K562 (cell line): ENCODE measurements around the gene ATL3. TPM values are rescaled to one million over a fixed set of nuclear protein-coding genes. Genes with fewer than 3 reads are reported as not detected.

Experiments used
- ATAC-seq: fragments of 200-7000 bp; cut with Tn5 transposase; 3 replicates; pipeline ENCODE4 v1.9.1; 2020; ENCODE audit warnings: moderate library complexity
- BruUV-seq: library from RNA; stranded (reverse); fragments of 400-500 nt; replicated peaks from 2 replicates; lab custom pipeline; 2021; lab: Mats Ljungman, UMichigan
- CTCF ChIA-PET: fragments of 300-600 bp; formaldehyde crosslinking; extraction: SDS; loops from one replicate; lab custom pipeline; 2021; ENCODE audit warnings: low intra/inter-chr PET ratio; lab: Yijun Ruan, JAX
- POLR2A ChIA-PET: fragments of 300-600, 350-650 bp; sonication (Branson Sonifier 250); formaldehyde crosslinking; extraction: SDS; loops from one replicate; lab custom pipeline; 2021; ENCODE audit warnings: antibody characterized with exemption, inconsistent platforms; lab: Yijun Ruan, JAX
- DNase-seq, 4 experiments: peaks; one replicate each; pipeline versions ENCODE4 v3.0.0 to v3.0.0-alpha.2; 2011 to 2018; ENCODE audit warnings: low spot score in 3 of 4, mixed read lengths in 3 of 4; ENCODE audit errors: extremely low read depth in 1 of 4
- FAIRE-seq: peaks from 2 replicates; lab custom pipeline; 2011; peaks lifted over from hg19 to GRCh38; lab: Jason Lieb, UNC
- H2AFZ ChIP-seq: 2 replicates; pipeline ENCODE4 v1.6.0; 2011; ENCODE audit warnings: low read depth, low read length, control low read depth, inconsistent platforms
- H3K27ac ChIP-seq: fragments of 200-600 bp; 3 replicates; pipeline ENCODE4 v1.8.0; 2011; ENCODE audit warnings: low read depth, mild to moderate bottlenecking, control low read depth, inconsistent platforms, low read length, moderate library complexity, mixed read lengths; ENCODE audit errors: extremely low read depth
- H3K27me3 ChIP-seq, 2 experiments: fragments of 300-600 bp in 1 of 2; 2 replicates in 1 of 2; 3 replicates in 1 of 2; pipeline versions ENCODE4 v1.6.0 to v1.8.0; 2011; ENCODE audit warnings: inconsistent platforms in 2 of 2, low read length in 2 of 2, mild to moderate bottlenecking in 1 of 2, mixed read lengths in 1 of 2, moderate library complexity in 1 of 2; ENCODE audit not compliant: control insufficient read depth in 2 of 2, insufficient read depth in 2 of 2
- H3K36me3 ChIP-seq: fragments of 300-600 bp; 3 replicates; pipeline ENCODE4 v1.8.0; 2011; ENCODE audit warnings: mild to moderate bottlenecking, low read length, inconsistent platforms; ENCODE audit not compliant: control insufficient read depth, insufficient read depth
- H3K4me1 ChIP-seq, 2 experiments: fragments of 200-600 bp in 1 of 2; replicated peaks in 1 of 2; 2 replicates in 1 of 2; 3 replicates in 1 of 2; pipeline versions ENCODE4 v1.5.1 to v1.8.0; 2011; ENCODE audit warnings: inconsistent platforms in 2 of 2, low read length in 2 of 2, mild to moderate bottlenecking in 1 of 2, mixed read lengths in 1 of 2, moderate library complexity in 1 of 2; ENCODE audit not compliant: control insufficient read depth in 2 of 2, insufficient read depth in 2 of 2
- H3K4me2 ChIP-seq: 2 replicates; pipeline ENCODE4 v1.6.1; 2011; ENCODE audit warnings: low read length, control low read depth, inconsistent platforms, mixed read lengths; ENCODE audit not compliant: insufficient read depth
- H3K4me3 ChIP-seq: fragments of 200-600 bp; sonication (generic), shearing (Covaris generic); 2 replicates; pipeline ENCODE4 v1.5.1; 2016; ENCODE audit warnings: control low read depth, inconsistent platforms
- H3K79me2 ChIP-seq: fragments of 200-600 bp; 3 replicates; pipeline ENCODE4 v1.8.0; 2011; ENCODE audit warnings: low read length, inconsistent platforms; ENCODE audit not compliant: control insufficient read depth, insufficient read depth
- H3K9ac ChIP-seq, 2 experiments: 2 replicates each; pipeline versions ENCODE4 v1.6.0 to v1.6.1; 2011; ENCODE audit warnings: low read depth in 2 of 2, low read length in 2 of 2, control low read depth in 1 of 2, inconsistent platforms in 1 of 2, mild to moderate bottlenecking in 1 of 2, mixed read lengths in 1 of 2; ENCODE audit not compliant: insufficient read depth in 1 of 2
- H3K9me1 ChIP-seq: one replicate; pipeline ENCODE4 v1.6.0; 2011; ENCODE audit warnings: inconsistent platforms, mild to moderate bottlenecking, low read length, moderate library complexity; ENCODE audit not compliant: control insufficient read depth, insufficient read depth
- H3K9me3 ChIP-seq: replicated peaks from 2 replicates; pipeline ENCODE4 v1.5.1; 2011; ENCODE audit warnings: low read depth, low read length, inconsistent platforms; ENCODE audit not compliant: control insufficient read depth, insufficient read depth
- H4K20me1 ChIP-seq: replicated peaks from 2 replicates; pipeline ENCODE4 v1.6.1; 2011; ENCODE audit warnings: low read length, inconsistent platforms, mixed read lengths; ENCODE audit not compliant: control insufficient read depth, insufficient read depth
- CCAR2 ChIP-seq: fragments of 200-400 bp; formaldehyde crosslinking; IDR thresholded peaks from 2 replicates; pipeline ENCODE4 v1.6.1; 2017; ENCODE audit warnings: mild to moderate bottlenecking, low read depth, low read length
- FOXM1 ChIP-seq, 2 experiments: fragments of 450-650 bp in 1 of 2; sonication (generic) in 1 of 2; formaldehyde crosslinking in 1 of 2; IDR thresholded peaks; 2 replicates each; pipeline versions ENCODE4 v1.6.1 to v1.9.0; 2017 to 2022; ENCODE audit warnings: low read depth in 2 of 2, mild to moderate bottlenecking in 2 of 2, missing genetic modification reagents in 1 of 2, moderate library complexity in 1 of 2
- HDAC2 ChIP-seq: fragments of 450-650 bp; IDR thresholded peaks from 2 replicates; pipeline ENCODE4 v1.6.1; 2016; ENCODE audit warnings: mild to moderate bottlenecking
- HIVEP1 ChIP-seq: fragments of 250-450 bp; sonication (Bioruptor Pico); IDR thresholded peaks from 2 replicates; pipeline ENCODE4 v1.4.0; 2020; ENCODE audit warnings: mild to moderate bottlenecking
- MBD2 ChIP-seq: sonication (generic); IDR thresholded peaks from 2 replicates; pipeline ENCODE4 v1.6.1; 2016; ENCODE audit warnings: low read depth, borderline replicate concordance
- MYBL2 ChIP-seq, 2 experiments: fragments of 450-650 bp in 1 of 2; sonication (generic) in 1 of 2; formaldehyde crosslinking in 1 of 2; IDR thresholded peaks; 2 replicates each; pipeline versions ENCODE4 v1.6.1 to v1.8.1; 2017 to 2022; ENCODE audit warnings: borderline replicate concordance in 1 of 2, inconsistent platforms in 1 of 2, low read depth in 1 of 2, mild to moderate bottlenecking in 1 of 2, missing genetic modification reagents in 1 of 2, moderate library complexity in 1 of 2
- POLR2B ChIP-seq: fragments of 450-650 bp; IDR thresholded peaks from 2 replicates; pipeline ENCODE4 v1.6.1; 2018; ENCODE audit warnings: low read depth; ENCODE audit not compliant: partially characterized antibody
- RAD21 ChIP-seq, 2 experiments: fragments of 250-450 bp in 1 of 2; fragments of 450-650 bp in 1 of 2; sonication (Bioruptor Pico) in 1 of 2; formaldehyde crosslinking in 1 of 2; IDR thresholded peaks in 1 of 2; conservative IDR thresholded peaks in 1 of 2; 2 replicates each; pipeline versions ENCODE4 v1.4.0 to v1.8.0; 2020 to 2022; ENCODE audit warnings: mild to moderate bottlenecking in 2 of 2, moderate library complexity in 1 of 2
- WGBS: fragments of 100-300 bp; shearing (Covaris generic); methylation state at CpG from one replicate; pipeline ENCODE4 v1.1.6; 2016; ENCODE audit warnings: low coverage, mixed read lengths; ENCODE audit not compliant: insufficient coverage; ENCODE audit errors: missing lambda C conversion rate; 5-methylcytosine and 5-hydroxymethylcytosine counted together
- in situ Hi-C: fragments of 300-500 bp; cut with MboI; formaldehyde crosslinking; loops from 4 replicates; pipeline ENCODE4 v1.15.0; 2018; ENCODE audit warnings: inconsistent platforms, mixed read lengths
- intact Hi-C: fragments of 100-400 bp; cut with micrococcal nuclease; formaldehyde crosslinking; loops from 2 replicates; pipeline ENCODE4 v1.14.2; 2022
- polyA plus RNA-seq, 8 experiments: library from polyadenylated mRNA; depleted of rRNA in 4 of 8; stranded (reverse) in 5 of 8; unstranded in 3 of 8; fragments of >200 nt; fragmentation: Nextera tagmentation in 2 of 8; fragmentation: Illumina TruSeq in 1 of 8; extraction: Ambion mirVana in 2 of 8; extraction: Trizol in 1 of 8; gene quantifications; 2 replicates each; pipeline versions ENCODE4 v1.2.1 to v1.2.3, GENCODE V29; 2011 to 2014; ENCODE audit warnings: inconsistent platforms in 1 of 8, missing spikeins in 1 of 8
- total RNA-seq, 7 experiments: library from RNA; depleted of rRNA in 6 of 7; stranded (reverse); fragments of >200 nt in 6 of 7; fragmentation: Illumina TruSeq in 2 of 7; extraction: Trizol in 2 of 7; gene quantifications; 2 replicates each; pipeline versions ENCODE4 v1.2.1 to v1.2.3, GENCODE V29; 2011 to 2021; ENCODE audit warnings: low replicate concordance in 1 of 7
- TF ChIP-seq, protein P1 (sequence below): sonication (generic); formaldehyde crosslinking; IDR thresholded peaks from 2 replicates; pipeline ENCODE4 v1.8.0; 2022; ENCODE audit warnings: mild to moderate bottlenecking, missing genetic modification reagents
- TF ChIP-seq, protein P2 (sequence below), 2 experiments: fragments of 450-650 bp; formaldehyde crosslinking in 1 of 2; IDR thresholded peaks; 2 replicates each; pipeline versions ENCODE4 v1.4.0 to v1.6.1; 2014 to 2020; ENCODE audit warnings: mild to moderate bottlenecking in 2 of 2, borderline replicate concordance in 1 of 2, low read depth in 1 of 2

Gene ATL3
- total and polyA plus RNA-seq, 9 of the 15 experiments (the other 6 are each of a cell fraction or from before 2014, with no cell fraction given) = 18.2 to 39.8 (median 23.9) TPM

DNA sequence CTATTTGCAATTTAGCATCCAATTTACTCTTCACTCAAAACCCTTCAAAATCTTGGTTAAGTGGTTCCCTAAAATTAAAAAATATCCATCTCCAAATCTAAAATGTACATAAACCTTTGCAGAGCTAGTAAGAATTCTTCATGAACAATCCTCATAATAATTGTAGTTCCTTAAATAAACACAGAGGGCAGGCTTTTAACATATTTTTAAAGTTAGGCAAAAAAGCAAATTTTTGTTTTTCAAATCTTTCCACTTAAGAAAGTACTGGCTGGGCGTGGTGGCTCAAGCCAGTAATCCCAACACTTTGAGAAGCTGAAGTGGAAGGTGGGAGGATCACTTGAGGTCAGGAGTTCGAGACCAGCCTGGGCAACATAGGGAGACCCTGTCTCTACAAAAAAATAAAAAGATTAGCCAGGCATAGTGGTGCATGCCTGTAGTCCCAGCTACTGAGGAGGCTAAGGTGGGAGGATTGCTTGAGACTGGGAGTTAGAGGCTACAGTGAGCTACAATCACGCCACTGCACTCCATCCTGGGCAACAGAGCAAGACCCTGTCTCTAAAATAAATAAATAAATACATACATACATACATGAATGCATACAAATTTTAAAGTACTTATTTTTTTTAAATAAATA, 31.9 kb downstream of the ATL3 start:
- FAIRE-seq (no peak), ATAC-seq (no peak; the same call in 2 of the 3 replicates), DNase-seq (no peak)
- WGBS = 76% methylated on average over 3 of the region's 3 CpGs
- Histone ChIP-seq H3K4me1 (no peaks in the 10 kb centered on the region), H4K20me1 (no peaks in the 10 kb centered on the region), H3K4me2 (no peak overlapping the region), H3K4me3 (no peak overlapping the region), H3K9me1 (no peaks in the 10 kb centered on the region), H3K27ac (no peak overlapping the region), H3K27me3 (no peaks in the 10 kb centered on the region), H3K36me3 (peaks cover 67% of the 10 kb centered on the region), H3K79me2 (no peaks in the 10 kb centered on the region), H2AFZ (no peak overlapping the region), H3K9ac (no peak overlapping the region), H3K9me3 (no peaks in the 10 kb centered on the region)
- ChIA-PET CTCF (interaction anchor here (0.7 to 1.3 kb wide), 2 partner anchors 87 to 161 kb away, joined by 3 to 4 read pairs; no protein-coding TSS in a partner anchor), POLR2A (interaction anchor here (0.6 to 1.1 kb wide), 2 partner anchors 22 to 254 kb away, joined by 3 read pairs; no protein-coding TSS in a partner anchor)
- in situ Hi-C loops = no loop called here
- intact Hi-C loops = loop anchor here (5.0 kb wide), 2 partner anchors 47 to 98 kb away; no protein-coding TSS in a partner anchor
- no TSS peak for BruUV-seq
- TF ChIP-seq POLR2B (no peak), MBD2 (no peak), HIVEP1 (CRISPR knock-in tag) (no peak), HDAC2 (no peak), FOXM1 (IDR thresholded peaks at IDR 0.05; ENCODE audit: low read depth) (0 out of 2 replicates have a peak, but pooled peaks have one; percentile 25), FOXM1 (CRISPR knock-in tag; IDR thresholded peaks at IDR 0.05; ENCODE audit: low read depth) (no peak), MYBL2 (IDR thresholded peaks at IDR 0.05; ENCODE audit: low read depth) (peak; percentile 27; the same call in 1 of the 2 replicates), MYBL2 (CRISPR knock-in tag; IDR thresholded peaks at IDR 0.05; ENCODE audit: borderline replicate concordance) (no peak), CCAR2 (no peak), RAD21 (CRISPR knock-in tag; conservative IDR thresholded peaks at IDR 0.05 in 1 of 2, IDR thresholded peaks at IDR 0.05 in 1 of 2) (peak in 1 of 2 experiments; percentile 50; a peak in 3 of 4 replicates)
- TF ChIP-seq, protein P1, sequence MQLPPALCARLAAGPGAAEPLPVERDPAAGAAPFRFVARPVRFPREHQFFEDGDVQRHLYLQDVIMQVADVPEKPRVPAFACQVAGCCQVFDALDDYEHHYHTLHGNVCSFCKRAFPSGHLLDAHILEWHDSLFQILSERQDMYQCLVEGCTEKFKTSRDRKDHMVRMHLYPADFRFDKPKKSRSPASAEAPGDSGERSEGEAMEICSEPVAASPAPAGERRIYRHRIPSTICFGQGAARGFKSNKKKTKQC = no peak
- TF ChIP-seq, protein P2, sequence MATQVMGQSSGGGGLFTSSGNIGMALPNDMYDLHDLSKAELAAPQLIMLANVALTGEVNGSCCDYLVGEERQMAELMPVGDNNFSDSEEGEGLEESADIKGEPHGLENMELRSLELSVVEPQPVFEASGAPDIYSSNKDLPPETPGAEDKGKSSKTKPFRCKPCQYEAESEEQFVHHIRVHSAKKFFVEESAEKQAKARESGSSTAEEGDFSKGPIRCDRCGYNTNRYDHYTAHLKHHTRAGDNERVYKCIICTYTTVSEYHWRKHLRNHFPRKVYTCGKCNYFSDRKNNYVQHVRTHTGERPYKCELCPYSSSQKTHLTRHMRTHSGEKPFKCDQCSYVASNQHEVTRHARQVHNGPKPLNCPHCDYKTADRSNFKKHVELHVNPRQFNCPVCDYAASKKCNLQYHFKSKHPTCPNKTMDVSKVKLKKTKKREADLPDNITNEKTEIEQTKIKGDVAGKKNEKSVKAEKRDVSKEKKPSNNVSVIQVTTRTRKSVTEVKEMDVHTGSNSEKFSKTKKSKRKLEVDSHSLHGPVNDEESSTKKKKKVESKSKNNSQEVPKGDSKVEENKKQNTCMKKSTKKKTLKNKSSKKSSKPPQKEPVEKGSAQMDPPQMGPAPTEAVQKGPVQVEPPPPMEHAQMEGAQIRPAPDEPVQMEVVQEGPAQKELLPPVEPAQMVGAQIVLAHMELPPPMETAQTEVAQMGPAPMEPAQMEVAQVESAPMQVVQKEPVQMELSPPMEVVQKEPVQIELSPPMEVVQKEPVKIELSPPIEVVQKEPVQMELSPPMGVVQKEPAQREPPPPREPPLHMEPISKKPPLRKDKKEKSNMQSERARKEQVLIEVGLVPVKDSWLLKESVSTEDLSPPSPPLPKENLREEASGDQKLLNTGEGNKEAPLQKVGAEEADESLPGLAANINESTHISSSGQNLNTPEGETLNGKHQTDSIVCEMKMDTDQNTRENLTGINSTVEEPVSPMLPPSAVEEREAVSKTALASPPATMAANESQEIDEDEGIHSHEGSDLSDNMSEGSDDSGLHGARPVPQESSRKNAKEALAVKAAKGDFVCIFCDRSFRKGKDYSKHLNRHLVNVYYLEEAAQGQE (IDR thresholded peaks at IDR 0.05; ENCODE audit: borderline replicate concordance) = peak; percentile 22; the same call in 1 of the 2 replicates
- TF ChIP-seq, protein P2 (CRISPR knock-in tag; IDR thresholded peaks at IDR 0.05; ENCODE audit: low read depth) = no peak
